ENCODE results near the gene KRT82. TPM values are rescaled to one million over a fixed set of nuclear protein-coding genes. Genes with fewer than 3 reads are reported as not detected.

The KRT82 gene
- polyA plus RNA-seq, 1 of the 3 experiments (the other 2 are of a cell fraction) = not detected

- peak; percentile 81 for TF ChIP-seq CTCF (IDR thresholded peaks at IDR 0.05)
- TF ChIP-seq FOXM1 (IDR thresholded peaks at IDR 0.05; ENCODE audit: low read depth) = no peak
- TF ChIP-seq NFIC (IDR thresholded peaks at IDR 0.05; ENCODE audit: borderline replicate concordance) = no peak
- no peak for TF ChIP-seq RXRA (IDR thresholded peaks at IDR 0.05; ENCODE audit: borderline replicate concordance, low read depth)
- no peak for TF ChIP-seq EP300 (IDR thresholded peaks at IDR 0.05; ENCODE audit: borderline replicate concordance in 1 of 2, low read depth in 1 of 2, low read length in 1 of 2)
- no peak for TF ChIP-seq MEF2A (IDR thresholded peaks at IDR 0.05; ENCODE audit: borderline replicate concordance, low read depth)
- TF ChIP-seq SMC3 (IDR thresholded peaks at IDR 0.05; ENCODE audit: low read depth, low read length) = peak; percentile 89
- no peak for TF ChIP-seq GATA2 (CRISPR knock-in tag; IDR thresholded peaks at IDR 0.05)
- TF ChIP-seq JUND (IDR thresholded peaks at IDR 0.05) = no peak
- TF ChIP-seq PBX3 (IDR thresholded peaks at IDR 0.05) = no peak
- no peak for TF ChIP-seq FOSL2 (IDR thresholded peaks at IDR 0.05; ENCODE audit: borderline replicate concordance, low read depth)
- TF ChIP-seq IRF3 (IDR thresholded peaks at IDR 0.05; ENCODE audit: low read depth, low read length) = no peak
These were observed 33.6 kb downstream of the KRT82 start (continued) for GRCh38 chr12:52372216-52373154.

GRCh38 chr12:52371716-52372115 is 34.4 kb downstream of the KRT82 start:
- no peak overlapping the region for H3K27ac ChIP-seq (ENCODE audit: low read depth in 2 of 2, low read length in 1 of 2)
- H3K9me2 ChIP-seq = no peaks in the 10 kb centered on the region
- CTCF ChIA-PET = interaction anchor here (0.6 to 6.6 kb wide), 35 partner anchors 8 to 609 kb away, joined by 3 to 111 read pairs (median 5); no protein-coding TSS in a partner anchor
- H4K20me1 ChIP-seq (ENCODE audit: insufficient read depth) = no peaks in the 10 kb centered on the region
- no peaks in the 10 kb centered on the region for H3K4me1 ChIP-seq (ENCODE audit: control insufficient read depth in 1 of 2, insufficient read depth in 2 of 2, low read depth in 1 of 2, low read length in 1 of 2)
- WGBS (ENCODE audit: low lambda C conversion rate) = 67% methylated on average over 3 of the region's 3 CpGs
- H3K4me2 ChIP-seq = no peak overlapping the region
- H2AFZ ChIP-seq (ENCODE audit: low read depth) = no peak overlapping the region
- POLR2A ChIA-PET = no interaction called here
- H3K79me2 ChIP-seq (ENCODE audit: insufficient read depth) = no peaks in the 10 kb centered on the region
- no peaks in the 10 kb centered on the region for H3K36me3 ChIP-seq (replicated peaks in 1 of 2; ENCODE audit: control insufficient read depth in 1 of 2, insufficient read depth in 2 of 2, low read length in 1 of 2)
- H3K9ac ChIP-seq = no peak overlapping the region
- DNase-seq = no peak
- peaks cover 7% of the 10 kb centered on the region; the same call in 1 of the 2 replicates for H3K9me3 ChIP-seq
- no peaks in the 10 kb centered on the region for H3F3A ChIP-seq (replicated peaks; ENCODE audit: insufficient read depth)
- H3K27me3 ChIP-seq (ENCODE audit: insufficient read depth) = peaks cover 48% of the 10 kb centered on the region
- TF ChIP-seq RXRA (IDR thresholded peaks at IDR 0.05; ENCODE audit: borderline replicate concordance, low read depth) = no peak
- no peak overlapping the region for H3K4me3 ChIP-seq (ENCODE audit: low read depth in 2 of 2, low read length in 1 of 2)

Data from SK-N-SH (cell line).